GM12878 (cell line): Measurements from ENCODE around the gene GFRA4. TPM values are rescaled to one million over a fixed set of nuclear protein-coding genes. Genes with fewer than 3 reads are reported as not detected.

Experiments used
- ATAC-seq: fragments of 200-7000 bp; cut with Tn5 transposase; 3 replicates; pipeline ENCODE4 v1.9.1; 2020; ENCODE audit warnings: mild to moderate bottlenecking, moderate library complexity
- BruUV-seq: library from RNA; stranded (reverse); fragments of 400-500 nt; replicated peaks from 2 replicates; lab custom pipeline; 2021; lab: Mats Ljungman, UMichigan
- CTCF ChIA-PET: fragments of 300-600 bp; sonication (Branson Sonifier 250); formaldehyde crosslinking; extraction: SDS; loops from one replicate; lab custom pipeline; 2021; ENCODE audit warnings: inconsistent platforms; lab: Yijun Ruan, JAX
- POLR2A ChIA-PET: fragments of 350-600 bp; formaldehyde crosslinking; extraction: SDS; loops from one replicate; lab custom pipeline; 2021; ENCODE audit warnings: inconsistent platforms; lab: Charles Lee
- RAD21 ChIA-PET: fragments of 300-600 bp; sonication (Branson Sonifier 250); formaldehyde crosslinking; loops from one replicate; lab custom pipeline; 2023; ENCODE audit warnings: antibody characterized with exemption; ENCODE audit not compliant: unreplicated experiment; lab: Charles Lee
- SMC1A ChIA-PET: fragments of 300-600 bp; sonication (Branson Sonifier 250); formaldehyde crosslinking; loops from one replicate; lab custom pipeline; 2023; ENCODE audit not compliant: unreplicated experiment, uncharacterized antibody; lab: Charles Lee
- DNase-seq: peaks from one replicate; pipeline ENCODE4 v3.0.0-alpha.2; 2011; ENCODE audit warnings: low read depth, low spot score
- FAIRE-seq: peaks from 3 replicates; lab custom pipeline; 2011; peaks lifted over from hg19 to GRCh38; lab: Jason Lieb, UNC
- H2AFZ ChIP-seq: 2 replicates; pipeline ENCODE4 v1.6.0; 2011; ENCODE audit warnings: low read depth, low read length, control low read depth; ENCODE audit not compliant: control insufficient read depth
- H3K27ac ChIP-seq: 2 replicates; pipeline ENCODE4 v1.5.1; 2011; ENCODE audit warnings: control low read depth; ENCODE audit not compliant: control insufficient read depth, insufficient read depth
- H3K27me3 ChIP-seq, 2 experiments: replicated peaks in 1 of 2; 2 replicates each; pipeline versions ENCODE4 v1.6.0 to v1.6.1; 2011; ENCODE audit warnings: low read length in 1 of 2; ENCODE audit not compliant: control insufficient read depth in 2 of 2, insufficient read depth in 2 of 2
- H3K36me3 ChIP-seq, 2 experiments: 2 replicates each; pipeline ENCODE4 v1.5.1; 2011; ENCODE audit warnings: low read length in 1 of 2; ENCODE audit not compliant: control insufficient read depth in 2 of 2, insufficient read depth in 2 of 2
- H3K4me1 ChIP-seq: 2 replicates; pipeline ENCODE4 v1.6.1; 2011; ENCODE audit warnings: mild to moderate bottlenecking, low read length, moderate library complexity, mixed read lengths; ENCODE audit not compliant: control insufficient read depth, insufficient read depth
- H3K4me2 ChIP-seq: 2 replicates; pipeline ENCODE4 v1.6.0; 2011; ENCODE audit warnings: control low read depth; ENCODE audit not compliant: control insufficient read depth, insufficient read depth
- H3K4me3 ChIP-seq: fragments of 200-600 bp; sonication (generic); 2 replicates; pipeline ENCODE4 v1.5.1; 2016
- H3K79me2 ChIP-seq: 2 replicates; pipeline ENCODE4 v1.6.0; 2011; ENCODE audit warnings: low read length; ENCODE audit not compliant: control insufficient read depth, insufficient read depth
- H3K9ac ChIP-seq: 2 replicates; pipeline ENCODE4 v1.8.0; 2011; ENCODE audit warnings: low read length, control low read depth, mixed read lengths; ENCODE audit not compliant: control insufficient read depth, insufficient read depth
- H3K9me3 ChIP-seq: replicated peaks from 3 replicates; pipeline ENCODE4 v1.5.1; 2011; ENCODE audit warnings: mild to moderate bottlenecking, low read length; ENCODE audit not compliant: control insufficient read depth, insufficient read depth
- H4K20me1 ChIP-seq: 2 replicates; pipeline ENCODE4 v1.6.0; 2011; ENCODE audit not compliant: control insufficient read depth, insufficient read depth
- EP300 ChIP-seq, 2 experiments: fragments of 150-350 bp in 1 of 2; IDR thresholded peaks; 2 replicates each; pipeline ENCODE4 v1.6.1; 2011 to 2012; ENCODE audit warnings: low read depth in 2 of 2, low read length in 2 of 2, borderline replicate concordance in 1 of 2, improper control_type of control experiment in 1 of 2, inconsistent platforms in 1 of 2; ENCODE audit not compliant: control insufficient read depth in 1 of 2
- FOXM1 ChIP-seq: IDR thresholded peaks from 2 replicates; pipeline ENCODE4 v1.6.1; 2012; ENCODE audit warnings: low read depth, mild to moderate bottlenecking, inconsistent platforms, low read length, moderate library complexity
- YBX1 ChIP-seq: fragments of 450-650 bp; IDR thresholded peaks from 2 replicates; pipeline ENCODE4 v1.6.1; 2016; ENCODE audit warnings: antibody characterized with exemption
- ZNF384 ChIP-seq: IDR thresholded peaks from 2 replicates; pipeline ENCODE4 v1.6.1; 2012; ENCODE audit warnings: low read depth, mild to moderate bottlenecking, low read length, improper control_type of control experiment, borderline replicate concordance
- WGBS: methylation state at CpG from one replicate; pipeline ENCODE4 v1.1.6; 2016; ENCODE audit warnings: low lambda C conversion rate; ENCODE audit not compliant: insufficient replicate concordance, insufficient coverage; ENCODE audit errors: missing lambda C conversion rate; 5-methylcytosine and 5-hydroxymethylcytosine counted together
- in situ Hi-C: fragments of 300-500 bp; cut with MboI; formaldehyde crosslinking; loops from 9 replicates; pipeline ENCODE4 v1.14.3; 2018; ENCODE audit warnings: mixed read lengths
- intact Hi-C: fragments of 100-400 bp; cut with micrococcal nuclease; formaldehyde crosslinking; loops from one replicate; pipeline ENCODE4 v1.14.2; 2022; ENCODE audit not compliant: unreplicated experiment
- polyA plus RNA-seq, 11 experiments: library from polyadenylated mRNA; depleted of rRNA in 4 of 11; unstranded in 6 of 11; stranded (reverse) in 5 of 11; fragments of >200 nt; fragmentation: Nextera tagmentation in 4 of 11; fragmentation: Illumina TruSeq in 1 of 11; extraction: Ambion mirVana in 4 of 11; extraction: Trizol in 1 of 11; gene quantifications; 1 replicate in 1 of 11; 2 replicates in 10 of 11; pipeline versions ENCODE4 v1.2.1 to v1.2.3, GENCODE V29; 2011 to 2016; ENCODE audit warnings: inconsistent platforms in 2 of 11, missing spikeins in 2 of 11, low read depth in 1 of 11
- total RNA-seq, 4 experiments: library from RNA; depleted of rRNA in 3 of 4; stranded (reverse); fragments of >200 nt in 3 of 4; fragmentation: Illumina TruSeq in 1 of 4; extraction: Trizol in 1 of 4; gene quantifications; 2 replicates each; pipeline versions ENCODE4 v1.2.1 to v1.2.3, GENCODE V29; 2013 to 2021
- TF ChIP-seq, protein P1 (sequence below): fragments of 450-650 bp; IDR thresholded peaks from 2 replicates; pipeline ENCODE4 v1.6.1; 2017; ENCODE audit warnings: antibody characterized with exemption, mild to moderate bottlenecking, moderate library complexity

The GFRA4 gene
- total and polyA plus RNA-seq, 10 of the 15 experiments (the other 5 are each of a cell fraction or from before 2014, with no cell fraction given), result 0.04 TPM; not detected in 9

DNA sequence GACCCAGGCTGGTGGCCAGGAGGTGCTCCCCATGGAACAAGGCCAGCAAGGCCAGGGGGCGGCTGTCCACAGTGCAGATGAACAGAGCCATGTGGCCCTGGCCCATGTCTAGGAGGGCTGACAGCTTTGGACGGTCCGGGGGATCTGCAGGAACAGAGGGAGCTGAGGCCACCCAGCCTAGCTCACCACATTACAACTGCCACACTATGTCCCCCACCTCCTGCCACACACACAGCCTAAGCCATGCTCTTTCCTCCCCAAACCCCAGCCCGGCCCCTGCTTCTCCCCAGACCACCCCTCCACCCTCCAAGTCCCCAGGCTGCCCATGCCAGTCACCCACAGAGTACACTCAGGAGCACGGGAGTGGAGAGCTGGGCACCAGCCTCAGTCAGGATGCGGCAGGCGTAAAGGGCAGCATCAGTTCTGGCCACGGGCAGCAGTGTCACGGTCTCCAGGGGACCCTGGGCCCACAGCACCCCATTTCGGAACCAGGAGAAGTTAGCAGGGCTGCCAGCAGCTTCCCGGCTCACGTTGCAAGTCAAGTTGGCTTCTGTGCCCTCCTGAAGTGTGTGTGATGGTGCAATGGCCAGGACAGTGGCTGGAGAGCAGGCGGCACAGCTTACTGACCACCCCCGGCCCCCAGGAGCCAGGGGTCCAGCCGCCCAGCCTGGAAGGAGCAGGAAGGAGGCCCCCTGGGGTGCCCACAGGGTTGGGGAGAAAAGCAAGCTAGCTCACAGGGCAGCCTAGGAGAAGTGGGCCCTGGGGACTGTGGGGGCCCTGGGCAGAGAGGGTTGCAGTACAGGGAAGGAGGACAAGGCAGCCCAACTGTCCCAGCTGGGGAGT lies 33.8 kb upstream of the GFRA4 start:
- no peaks in the 10 kb centered on the region for H3K36me3 ChIP-seq
- no TSS peak for BruUV-seq
- CTCF ChIA-PET, result interaction anchor here (0.7 to 2.3 kb wide), 3 partner anchors 10 to 20 kb away, joined by 3 to 8 read pairs (median 5); no protein-coding TSS in a partner anchor
- RAD21 ChIA-PET, result interaction anchor here (0.7 to 1.6 kb wide), 2 partner anchors 14 to 21 kb away, joined by 3 read pairs; no protein-coding TSS in a partner anchor
- H2AFZ ChIP-seq, result no peak overlapping the region
- DNase-seq (no peak), FAIRE-seq (no peak), ATAC-seq (no peak)
- intact Hi-C loops, result no loop called here
- POLR2A ChIA-PET, result no interaction called here
- no peak overlapping the region for H3K4me2 ChIP-seq
- in situ Hi-C loops, result no loop called here
- no peaks in the 10 kb centered on the region for H3K79me2 ChIP-seq
- H4K20me1 ChIP-seq, result no peaks in the 10 kb centered on the region
- no peak overlapping the region for H3K4me3 ChIP-seq
- no peak overlapping the region for H3K27ac ChIP-seq
- H3K9ac ChIP-seq, result no peak overlapping the region
- TF ChIP-seq EP300 (IDR thresholded peaks at IDR 0.05; ENCODE audit: borderline replicate concordance in 1 of 2, control insufficient read depth in 1 of 2, low read depth in 2 of 2, low read length in 2 of 2), result no peak
- TF ChIP-seq FOXM1, result no peak
- TF ChIP-seq ZNF384, result no peak
- no peak for TF ChIP-seq YBX1
- TF ChIP-seq, protein P1, sequence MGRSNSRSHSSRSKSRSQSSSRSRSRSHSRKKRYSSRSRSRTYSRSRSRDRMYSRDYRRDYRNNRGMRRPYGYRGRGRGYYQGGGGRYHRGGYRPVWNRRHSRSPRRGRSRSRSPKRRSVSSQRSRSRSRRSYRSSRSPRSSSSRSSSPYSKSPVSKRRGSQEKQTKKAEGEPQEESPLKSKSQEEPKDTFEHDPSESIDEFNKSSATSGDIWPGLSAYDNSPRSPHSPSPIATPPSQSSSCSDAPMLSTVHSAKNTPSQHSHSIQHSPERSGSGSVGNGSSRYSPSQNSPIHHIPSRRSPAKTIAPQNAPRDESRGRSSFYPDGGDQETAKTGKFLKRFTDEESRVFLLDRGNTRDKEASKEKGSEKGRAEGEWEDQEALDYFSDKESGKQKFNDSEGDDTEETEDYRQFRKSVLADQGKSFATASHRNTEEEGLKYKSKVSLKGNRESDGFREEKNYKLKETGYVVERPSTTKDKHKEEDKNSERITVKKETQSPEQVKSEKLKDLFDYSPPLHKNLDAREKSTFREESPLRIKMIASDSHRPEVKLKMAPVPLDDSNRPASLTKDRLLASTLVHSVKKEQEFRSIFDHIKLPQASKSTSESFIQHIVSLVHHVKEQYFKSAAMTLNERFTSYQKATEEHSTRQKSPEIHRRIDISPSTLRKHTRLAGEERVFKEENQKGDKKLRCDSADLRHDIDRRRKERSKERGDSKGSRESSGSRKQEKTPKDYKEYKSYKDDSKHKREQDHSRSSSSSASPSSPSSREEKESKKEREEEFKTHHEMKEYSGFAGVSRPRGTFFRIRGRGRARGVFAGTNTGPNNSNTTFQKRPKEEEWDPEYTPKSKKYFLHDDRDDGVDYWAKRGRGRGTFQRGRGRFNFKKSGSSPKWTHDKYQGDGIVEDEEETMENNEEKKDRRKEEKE, result no peak
- SMC1A ChIA-PET, result no interaction called here
- WGBS, result 41% methylated on average over 14 of the region's 15 CpGs
- no peaks in the 10 kb centered on the region for H3K4me1 ChIP-seq
- H3K27me3 ChIP-seq, result no peaks in the 10 kb centered on the region; a peak in 1 of 4 replicates
- peaks cover 1% of the 10 kb centered on the region; the same call in 1 of the 3 replicates for H3K9me3 ChIP-seq
